Sigmoid colon (tissue), 7 donors: Measurements from ENCODE around the gene RHBDD3. TPM values are rescaled to one million over a fixed set of nuclear protein-coding genes. Genes with fewer than 3 reads are reported as not detected.

Source experiments
- DNase-seq: peaks from one replicate; pipeline ENCODE4 v3.0.0-alpha.2; 2019
- H3K27ac ChIP-seq, 4 donors: fragments of 200-600 bp; sonication (generic); one replicate each; pipeline ENCODE4 v1.5.1; 2016 to 2019; ENCODE audit warnings: mild to moderate bottlenecking in 1 of 4
- H3K27me3 ChIP-seq, 3 donors: fragments of 200-600 bp; sonication (generic); one replicate each; pipeline ENCODE4 v1.5.1; 2019; ENCODE audit warnings: mild to moderate bottlenecking in 1 of 3
- H3K36me3 ChIP-seq, 4 donors: fragments of 200-600 bp; sonication (generic); one replicate each; pipeline ENCODE4 v1.5.1; 2016 to 2019
- H3K4me1 ChIP-seq, 4 donors: fragments of 200-600 bp; sonication (generic); one replicate each; pipeline ENCODE4 v1.5.1; 2017 to 2019
- H3K4me3 ChIP-seq, 4 donors: fragments of 200-600 bp; sonication (generic); one replicate each; pipeline ENCODE4 v1.5.1; 2017 to 2019; ENCODE audit warnings: mild to moderate bottlenecking in 2 of 4, moderate library complexity in 1 of 4
- H3K9me3 ChIP-seq, 4 donors: fragments of 200-600 bp in 3 of 4; sonication (generic) in 3 of 4; one replicate each; pipeline versions ENCODE4 v1.5.1 to v1.6.1; 2013 to 2019
- CTCF ChIP-seq, 4 experiments: fragments of 450-650 bp in 3 of 4; fragments of 200-600 bp in 1 of 4; IDR thresholded peaks; one replicate each; pipeline ENCODE4 v1.5.1; 2016 to 2019; ENCODE audit warnings: antibody characterized with exemption in 4 of 4, mild to moderate bottlenecking in 3 of 4, moderate library complexity in 2 of 4
- EP300 ChIP-seq, 4 donors: sonication (generic); formaldehyde crosslinking; IDR thresholded peaks; one replicate each; pipeline ENCODE4 v1.6.1; 2017; ENCODE audit warnings: antibody characterized with exemption in 4 of 4
- POLR2A ChIP-seq, 2 donors: fragments of 450-650 bp; IDR thresholded peaks; one replicate each; pipeline ENCODE4 v1.6.1; 2016; ENCODE audit warnings: antibody characterized with exemption in 2 of 2, mild to moderate bottlenecking in 2 of 2, moderate library complexity in 2 of 2
- POLR2AphosphoS5 ChIP-seq, 4 donors: sonication (generic); formaldehyde crosslinking; IDR thresholded peaks; one replicate each; pipeline ENCODE4 v1.6.1; 2017; ENCODE audit warnings: antibody characterized with exemption in 4 of 4
- WGBS, 2 donors: extraction: QIAGEN DNeasy Blood & Tissue Kit; methylation state at CpG; one replicate each; pipeline ENCODE4 v1.1.7; 2013; 5-methylcytosine and 5-hydroxymethylcytosine counted together
- intact Hi-C: fragments of 100-400 bp; cut with DNase I; formaldehyde crosslinking; loops from one replicate; pipeline ENCODE4 v1.15.1; 2023
- polyA plus RNA-seq, 3 donors: library from polyadenylated mRNA; stranded (reverse); fragments of 200-250 nt; gene quantifications; one replicate each; pipeline ENCODE4 v1.2.3, GENCODE V29; 2013
- total RNA-seq, 4 donors: library from RNA; depleted of rRNA; stranded (reverse); fragments of >200 nt; gene quantifications; one replicate each; pipeline ENCODE4 v1.1.0, GENCODE V29; 2016
- donor health status: healthy with polysubstance abuse.
- donor health status: Bipolar disorder and iron deficiency.
- donor health status: healthy.

Gene RHBDD3
- total and polyA plus RNA-seq, 7 donors: 5.4 to 40.7 (median 16.4) TPM

- Histone ChIP-seq H3K27ac (peak overlapping the region; percentile 86 to 94 (median 88)), H3K4me1 (peaks cover 0 to 87% (median 80%) of the 10 kb centered on the region in 4 donors), H3K9me3 (no peaks in the 10 kb centered on the region), H3K4me3 (peak overlapping the region in 3 of 4 donors; percentile 26 to 34 (median 29)), H3K36me3 (no peaks in the 10 kb centered on the region), H3K27me3 (peaks cover 28 to 34% (median 34%) of the 10 kb centered on the region in 3 donors)
- no peak for DNase-seq
- TF ChIP-seq POLR2AphosphoS5 (IDR thresholded peaks at IDR 0.05) (no peak), EP300 (IDR thresholded peaks at IDR 0.05) (no peak), CTCF (IDR thresholded peaks at IDR 0.05) (no peak), POLR2A (IDR thresholded peaks at IDR 0.05) (no peak)
- intact Hi-C loops: no loop called here
- WGBS, 2 donors: 60 to 77% methylated on average over 50 of the region's 50 CpGs
Observed at GRCh38 chr22:29311464-29312217, 43.9 kb upstream of the RHBDD3 start.

- H3K4me3 ChIP-seq: peak overlapping the region in 3 of 4 donors; percentile 26 to 34 (median 29)
Observed at GRCh38 chr22:29310863-29311339, 43.1 kb upstream of the RHBDD3 start.

GRCh38 chr22:29310065-29310862, 42.5 kb upstream of the RHBDD3 start:
- Histone ChIP-seq H3K4me3 (peak overlapping the region in 2 of 4 donors; percentile 2 to 34), H3K36me3 (no peaks in the 10 kb centered on the region), H3K9me3 (no peaks in the 10 kb centered on the region), H3K4me1 (peaks cover 0 to 88% (median 72%) of the 10 kb centered on the region in 4 donors), H3K27me3 (peaks cover 15 to 22% (median 21%) of the 10 kb centered on the region in 3 donors), H3K27ac (peak overlapping the region; percentile 86 to 94 (median 88))
- no peak for TF ChIP-seq POLR2AphosphoS5 (IDR thresholded peaks at IDR 0.05)
- TF ChIP-seq EP300 (IDR thresholded peaks at IDR 0.05): no peak
- TF ChIP-seq POLR2A (IDR thresholded peaks at IDR 0.05): no peak
- TF ChIP-seq CTCF (IDR thresholded peaks at IDR 0.05): no peak
- WGBS, 2 donors: 35 to 65% methylated on average over 28 of the region's 28 CpGs
- intact Hi-C loops: no loop called here
- DNase-seq: peak; percentile 79

More at GRCh38 chr22:29310863-29311339, 43.1 kb upstream of the RHBDD3 start:
- no peaks in the 10 kb centered on the region for H3K36me3 ChIP-seq
- peaks cover 21 to 28% (median 27%) of the 10 kb centered on the region in 3 donors for H3K27me3 ChIP-seq
- intact Hi-C loops: no loop called here
- H3K4me1 ChIP-seq: peaks cover 0 to 93% (median 79%) of the 10 kb centered on the region in 4 donors
- peak overlapping the region; percentile 86 to 94 (median 88) for H3K27ac ChIP-seq
- peak; percentile 25 to 84 (median 46) for TF ChIP-seq POLR2AphosphoS5 (IDR thresholded peaks at IDR 0.05)
- peak in 1 of 4 donors; percentile 37 for TF ChIP-seq EP300 (IDR thresholded peaks at IDR 0.05)
- TF ChIP-seq POLR2A (IDR thresholded peaks at IDR 0.05): no peak
- DNase-seq: peak; percentile 98
- H3K9me3 ChIP-seq: no peaks in the 10 kb centered on the region
- 6 to 16% methylated on average over 18 of the region's 18 CpGs for WGBS, 2 donors

GRCh38 chr22:29309332-29310064, 41.7 kb upstream of the RHBDD3 start:
- H3K4me3 ChIP-seq: peak overlapping the region in 2 of 4 donors; percentile 81 to 94
- intact Hi-C loops: no loop called here
- H3K27ac ChIP-seq: peak overlapping the region; percentile 86 to 94 (median 88)
- WGBS, 2 donors: 47 to 75% methylated on average over 21 of the region's 21 CpGs
- no peaks in the 10 kb centered on the region for H3K9me3 ChIP-seq
- peak; percentile 71 for DNase-seq
- peaks cover 0 to 81% (median 65%) of the 10 kb centered on the region in 4 donors for H3K4me1 ChIP-seq
- H3K27me3 ChIP-seq: peaks cover 9 to 14% (median 13%) of the 10 kb centered on the region in 3 donors
- no peaks in the 10 kb centered on the region for H3K36me3 ChIP-seq
- no peak for TF ChIP-seq POLR2AphosphoS5 (IDR thresholded peaks at IDR 0.05)
- TF ChIP-seq CTCF (IDR thresholded peaks at IDR 0.05): no peak
- no peak for TF ChIP-seq EP300 (IDR thresholded peaks at IDR 0.05)
- no peak for TF ChIP-seq POLR2A (IDR thresholded peaks at IDR 0.05)
